ENCODE data around the gene ANKRD13A.

Gene ANKRD13A

GRCh38 chr12:109998904-109999648, at the start of gene ANKRD13A:
TSS of gene ANKRD13A (plus strand) at chr12:109999430. CDS start at chr12:109999689, 259 bp downstream.
- H3K27ac ChIP-seq (ENCODE audit: low read depth, low read length), result peak within 1 kb of the TSS; percentile 69
- H3K79me2 ChIP-seq (ENCODE audit: control insufficient read depth, insufficient read depth, low read length, unreplicated experiment), result peaks cover 61% of the 10 kb centered on the region
- H2AFZ ChIP-seq (ENCODE audit: low read length, unreplicated experiment), result peak within 1 kb of the TSS; percentile 84
- H3K27me3 ChIP-seq (ENCODE audit: insufficient read depth, low read length), result no peaks in the 10 kb centered on the region
- no peaks in the 10 kb centered on the region for H3K36me3 ChIP-seq (ENCODE audit: insufficient read depth, low read length)
- peak within 1 kb of the TSS; percentile 73 for H3K4me3 ChIP-seq (ENCODE audit: low read depth, low read length)
- H3K4me1 ChIP-seq (ENCODE audit: control insufficient read depth, insufficient read depth, low read length, unreplicated experiment), result peaks cover 32% of the 10 kb centered on the region

GRCh38 chr12:109950625-109951024, 48.6 kb upstream of the ANKRD13A start:
- H3K36me3 ChIP-seq (ENCODE audit: insufficient read depth, low read length), result peaks cover 21% of the 10 kb centered on the region
- no peaks in the 10 kb centered on the region for H3K79me2 ChIP-seq (ENCODE audit: control insufficient read depth, insufficient read depth, low read length, unreplicated experiment)
- peak overlapping the region; percentile 97 for H3K27ac ChIP-seq (ENCODE audit: low read depth, low read length)
- no peaks in the 10 kb centered on the region for H3K27me3 ChIP-seq (ENCODE audit: insufficient read depth, low read length)
- no peak overlapping the region for H2AFZ ChIP-seq (ENCODE audit: low read length, unreplicated experiment)
- peaks cover 32% of the 10 kb centered on the region for H3K4me1 ChIP-seq (ENCODE audit: control insufficient read depth, insufficient read depth, low read length, unreplicated experiment)
- peak overlapping the region; percentile 55; the same call in 1 of the 2 replicates for H3K4me3 ChIP-seq (ENCODE audit: low read depth, low read length)

GRCh38 chr12:109951136-109951535, 48.1 kb upstream of the ANKRD13A start:
- Histone ChIP-seq H3K27ac (ENCODE audit: low read depth, low read length) (peak overlapping the region; percentile 97), H3K4me1 (ENCODE audit: control insufficient read depth, insufficient read depth, low read length, unreplicated experiment) (peaks cover 32% of the 10 kb centered on the region), H3K36me3 (ENCODE audit: insufficient read depth, low read length) (peaks cover 21% of the 10 kb centered on the region), H3K79me2 (ENCODE audit: control insufficient read depth, insufficient read depth, low read length, unreplicated experiment) (no peaks in the 10 kb centered on the region), H2AFZ (ENCODE audit: low read length, unreplicated experiment) (no peak overlapping the region), H3K4me3 (ENCODE audit: low read depth, low read length) (peak overlapping the region; percentile 55; the same call in 1 of the 2 replicates), H3K27me3 (ENCODE audit: insufficient read depth, low read length) (no peaks in the 10 kb centered on the region)

GRCh38 chr12:109951751-109952150, 47.5 kb upstream of the ANKRD13A start:
- H3K4me1 ChIP-seq (ENCODE audit: control insufficient read depth, insufficient read depth, low read length, unreplicated experiment), result peaks cover 32% of the 10 kb centered on the region

GRCh38 chr12:109952160-109952858, 46.9 kb upstream of the ANKRD13A start:
- Histone ChIP-seq H3K27ac (ENCODE audit: low read depth, low read length) (peak overlapping the region; percentile 97), H3K79me2 (ENCODE audit: control insufficient read depth, insufficient read depth, low read length, unreplicated experiment) (no peaks in the 10 kb centered on the region), H3K27me3 (ENCODE audit: insufficient read depth, low read length) (no peaks in the 10 kb centered on the region), H3K4me1 (ENCODE audit: control insufficient read depth, insufficient read depth, low read length, unreplicated experiment) (peaks cover 32% of the 10 kb centered on the region), H3K4me3 (ENCODE audit: low read depth, low read length) (peak overlapping the region; percentile 55; the same call in 1 of the 2 replicates), H3K36me3 (ENCODE audit: insufficient read depth, low read length) (peaks cover 20% of the 10 kb centered on the region), H2AFZ (ENCODE audit: low read length, unreplicated experiment) (no peak overlapping the region)

More at GRCh38 chr12:109951751-109952150, 47.5 kb upstream of the ANKRD13A start:
- Histone ChIP-seq H2AFZ (ENCODE audit: low read length, unreplicated experiment) (no peak overlapping the region), H3K36me3 (ENCODE audit: insufficient read depth, low read length) (peaks cover 24% of the 10 kb centered on the region), H3K27me3 (ENCODE audit: insufficient read depth, low read length) (no peaks in the 10 kb centered on the region), H3K4me3 (ENCODE audit: low read depth, low read length) (peak overlapping the region; percentile 55; the same call in 1 of the 2 replicates), H3K79me2 (ENCODE audit: control insufficient read depth, insufficient read depth, low read length, unreplicated experiment) (no peaks in the 10 kb centered on the region), H3K27ac (ENCODE audit: low read depth, low read length) (peak overlapping the region; percentile 97)

GRCh38 chr12:109952873-109953272, 46.4 kb upstream of the ANKRD13A start:
- Histone ChIP-seq H3K4me1 (ENCODE audit: control insufficient read depth, insufficient read depth, low read length, unreplicated experiment) (peaks cover 32% of the 10 kb centered on the region), H3K4me3 (ENCODE audit: low read depth, low read length) (no peak overlapping the region), H3K27me3 (ENCODE audit: insufficient read depth, low read length) (no peaks in the 10 kb centered on the region), H3K36me3 (ENCODE audit: insufficient read depth, low read length) (peaks cover 18% of the 10 kb centered on the region), H3K27ac (ENCODE audit: low read depth, low read length) (peak overlapping the region; percentile 97), H2AFZ (ENCODE audit: low read length, unreplicated experiment) (no peak overlapping the region), H3K79me2 (ENCODE audit: control insufficient read depth, insufficient read depth, low read length, unreplicated experiment) (no peaks in the 10 kb centered on the region)

- Histone ChIP-seq H2AFZ (ENCODE audit: low read length, unreplicated experiment) (no peak overlapping the region), H3K27me3 (ENCODE audit: insufficient read depth, low read length) (no peaks in the 10 kb centered on the region), H3K36me3 (ENCODE audit: insufficient read depth, low read length) (peaks cover 22% of the 10 kb centered on the region), H3K79me2 (ENCODE audit: control insufficient read depth, insufficient read depth, low read length, unreplicated experiment) (no peaks in the 10 kb centered on the region), H3K4me3 (ENCODE audit: low read depth, low read length) (no peak overlapping the region), H3K27ac (ENCODE audit: low read depth, low read length) (no peak overlapping the region), H3K4me1 (ENCODE audit: control insufficient read depth, insufficient read depth, low read length, unreplicated experiment) (peaks cover 32% of the 10 kb centered on the region)
These were observed 45.6 kb upstream of the ANKRD13A start for GRCh38 chr12:109953656-109954055.

GRCh38 chr12:109958374-109958773, 40.9 kb upstream of the ANKRD13A start:
- Histone ChIP-seq H3K4me3 (ENCODE audit: low read depth, low read length) (no peak overlapping the region), H3K79me2 (ENCODE audit: control insufficient read depth, insufficient read depth, low read length, unreplicated experiment) (no peaks in the 10 kb centered on the region), H3K36me3 (ENCODE audit: insufficient read depth, low read length) (peaks cover 16% of the 10 kb centered on the region), H3K4me1 (ENCODE audit: control insufficient read depth, insufficient read depth, low read length, unreplicated experiment) (no peaks in the 10 kb centered on the region), H3K27me3 (ENCODE audit: insufficient read depth, low read length) (no peaks in the 10 kb centered on the region), H3K27ac (ENCODE audit: low read depth, low read length) (no peak overlapping the region), H2AFZ (ENCODE audit: low read length, unreplicated experiment) (no peak overlapping the region)

GRCh38 chr12:109959411-109960093, 39.7 kb upstream of the ANKRD13A start:
- Histone ChIP-seq H3K4me1 (ENCODE audit: control insufficient read depth, insufficient read depth, low read length, unreplicated experiment) (no peaks in the 10 kb centered on the region), H2AFZ (ENCODE audit: low read length, unreplicated experiment) (no peak overlapping the region), H3K4me3 (ENCODE audit: low read depth, low read length) (no peak overlapping the region), H3K27ac (ENCODE audit: low read depth, low read length) (no peak overlapping the region), H3K27me3 (ENCODE audit: insufficient read depth, low read length) (no peaks in the 10 kb centered on the region), H3K36me3 (ENCODE audit: insufficient read depth, low read length) (peaks cover 16% of the 10 kb centered on the region), H3K79me2 (ENCODE audit: control insufficient read depth, insufficient read depth, low read length, unreplicated experiment) (no peaks in the 10 kb centered on the region)

GRCh38 chr12:109961201-109961600, 38.0 kb upstream of the ANKRD13A start:
- H3K4me1 ChIP-seq (ENCODE audit: control insufficient read depth, insufficient read depth, low read length, unreplicated experiment), result no peaks in the 10 kb centered on the region
- peaks cover 18% of the 10 kb centered on the region for H3K36me3 ChIP-seq (ENCODE audit: insufficient read depth, low read length)
- no peak overlapping the region for H3K4me3 ChIP-seq (ENCODE audit: low read depth, low read length)
- H3K79me2 ChIP-seq (ENCODE audit: control insufficient read depth, insufficient read depth, low read length, unreplicated experiment), result no peaks in the 10 kb centered on the region
- H3K27me3 ChIP-seq (ENCODE audit: insufficient read depth, low read length), result no peaks in the 10 kb centered on the region
- no peak overlapping the region for H3K27ac ChIP-seq (ENCODE audit: low read depth, low read length)
- no peak overlapping the region for H2AFZ ChIP-seq (ENCODE audit: low read length, unreplicated experiment)

All from ACC112 (cell line).